Left colon (tissue), 2 donors: ENCODE measurements around the gene PPP2R2D. TPM values are rescaled to one million over a fixed set of nuclear protein-coding genes. Genes with fewer than 3 reads are reported as not detected.
"Not testable (repeated sequence)": the region's sequence is repeated elsewhere in the genome, so short reads cannot be mapped to it uniquely, and the experiment has no call there.

ENCODE experiments used
- ATAC-seq: fragments of 200-7000 bp; cut with Tn5 transposase; one replicate; pipeline ENCODE4 v1.9.1; 2020; ENCODE audit warnings: mild to moderate bottlenecking, moderate library complexity
- DNase-seq, 2 donors: peaks; one replicate each; pipeline ENCODE4 v3.0.0-alpha.2; 2020
- intact Hi-C, 2 donors: fragments of 100-400 bp; cut with DNase I in 1 of 2; cut with micrococcal nuclease in 1 of 2; formaldehyde crosslinking; loops; one replicate each; pipeline versions ENCODE4 v1.11.2 to v1.14.0; 2022; cut with DNase I, micrococcal nuclease
- total RNA-seq, 2 donors: library from RNA; stranded (reverse); fragmentation: NEBNext Ultra II Directional; extraction: Animal tissue kit (Norgen Biotek cat#: 25700); gene quantifications; one replicate each; pipeline ENCODE4 v1.2.1, GENCODE V29; 2021
- donor health status: DM: no; HTN: no; CAD: no.
- donor health status: DM: yes; HTN: yes; CAD: no.

The PPP2R2D gene
- total RNA-seq, 2 donors from 2014 or later: 28.5 to 30.2 TPM

GRCh38 chr10:131979336-131979735 is 78.5 kb downstream of the PPP2R2D start:
- intact Hi-C loops: no loop called here
- no peak for ATAC-seq
- DNase-seq: no peak

GRCh38 chr10:131979821-131980270 is 79.0 kb downstream of the PPP2R2D start:
- ATAC-seq (no peak), DNase-seq (peak in 1 of 2 donors; percentile 19)
- intact Hi-C loops: no loop called here

GRCh38 chr10:131980321-131980720 is 79.5 kb downstream of the PPP2R2D start:
- no peak for ATAC-seq
- no peak for DNase-seq
- intact Hi-C loops: no loop called here

GRCh38 chr10:131980761-131981428 is 80.1 kb downstream of the PPP2R2D start:
- intact Hi-C loops: no loop called here
- no peak for DNase-seq
- no peak for ATAC-seq

- intact Hi-C loops: no loop called here
- peak; percentile 92 for ATAC-seq
- DNase-seq: peak; percentile 86 to 90
Observed at GRCh38 chr10:131981429-131982184, 80.8 kb downstream of the PPP2R2D start, which contains the start of gene BNIP3. TSS of gene BNIP3 (minus strand) at chr10:131981923. CDS start at chr10:131981806, 117 bp downstream.

- ATAC-seq: no peak
- intact Hi-C loops: no loop called here
- no peak for DNase-seq
Observed at GRCh38 chr10:131982185-131982756, 81.5 kb downstream of the PPP2R2D start.

- intact Hi-C loops: no loop called here
- no peak for DNase-seq
- ATAC-seq: no peak
Observed at GRCh38 chr10:131982796-131983195, 82.0 kb downstream of the PPP2R2D start.

GRCh38 chr10:131983780-131984179 is 83.0 kb downstream of the PPP2R2D start:
- ATAC-seq: no peak
- intact Hi-C loops: no loop called here
- no peak for DNase-seq

GRCh38 chr10:131986851-131987250 is 86.0 kb downstream of the PPP2R2D start:
- intact Hi-C loops, DNase-seq, ATAC-seq: not testable (repeated sequence)

- intact Hi-C loops, ATAC-seq, DNase-seq: not testable (repeated sequence)
Observed at GRCh38 chr10:131987301-131987700, 86.5 kb downstream of the PPP2R2D start.

GRCh38 chr10:131987786-131988185 is 87.0 kb downstream of the PPP2R2D start:
- intact Hi-C loops, DNase-seq, ATAC-seq: not testable (repeated sequence)

- intact Hi-C loops: no loop called here
- no peak for DNase-seq
- no peak for ATAC-seq
Observed at GRCh38 chr10:131991726-131992125, 90.9 kb downstream of the PPP2R2D start.

GRCh38 chr10:131993275-131993674 is 92.5 kb downstream of the PPP2R2D start:
- intact Hi-C loops: no loop called here
- ATAC-seq: no peak
- no peak for DNase-seq

- intact Hi-C loops: no loop called here
- ATAC-seq (no peak), DNase-seq (no peak)
Observed at GRCh38 chr10:131994435-131994834, 93.6 kb downstream of the PPP2R2D start.

GRCh38 chr10:131996466-131997365 is 95.9 kb downstream of the PPP2R2D start:
- intact Hi-C loops: no loop called here
- no peak for DNase-seq
- no peak for ATAC-seq

GRCh38 chr10:131997366-131998049 is 96.7 kb downstream of the PPP2R2D start:
- intact Hi-C loops: no loop called here
- peak; percentile 22 to 68 for DNase-seq
- ATAC-seq: peak; percentile 36

GRCh38 chr10:131998050-131998844 is 97.4 kb downstream of the PPP2R2D start:
- intact Hi-C loops: no loop called here
- no peak for DNase-seq
- ATAC-seq: no peak
